Measurements from ENCODE around the gene SLC16A2. TPM values are rescaled to one million over a fixed set of nuclear protein-coding genes. Genes with fewer than 3 reads are reported as not detected.

The SLC16A2 gene
- total and polyA plus RNA-seq, 10 of the 15 experiments (the other 5 are each of a cell fraction or from before 2014, with no cell fraction given), result 0.08 to 0.13 TPM; not detected in 8

DNA sequence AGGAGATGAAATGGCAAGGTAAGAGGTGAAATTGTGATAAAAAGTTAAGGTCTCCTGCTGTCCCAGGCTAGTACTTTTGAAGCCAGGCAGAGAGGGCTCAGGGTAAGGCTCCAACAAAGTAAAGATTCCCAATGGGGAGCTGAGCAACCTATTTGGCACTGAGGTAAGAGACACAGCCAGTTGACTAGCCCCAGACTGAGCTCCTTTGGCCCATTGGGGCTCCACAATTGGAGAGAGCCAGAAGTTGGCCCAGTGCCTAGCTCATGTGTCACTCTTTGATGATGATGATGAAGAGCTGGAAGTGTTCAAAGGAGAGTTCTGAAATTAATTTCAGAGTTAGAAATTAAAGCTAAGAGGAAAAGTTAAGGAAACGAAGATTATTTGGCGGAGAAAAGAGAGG lies 98.6 kb downstream of the SLC16A2 start:
- no peak for FAIRE-seq
- DNase-seq (ENCODE audit: low read depth, low spot score), result no peak
- H3K27me3 ChIP-seq (replicated peaks in 1 of 2; ENCODE audit: control insufficient read depth in 2 of 2, insufficient read depth in 2 of 2, low read length in 1 of 2), result no peaks in the 10 kb centered on the region
- H3K79me2 ChIP-seq (ENCODE audit: control insufficient read depth, insufficient read depth, low read length), result no peaks in the 10 kb centered on the region
- intact Hi-C loops (cut with micrococcal nuclease; ENCODE audit: unreplicated experiment) (no loop called here), in situ Hi-C loops (cut with MboI) (loop anchor here (10.0 kb wide), 1 partner anchor 55 kb away; no protein-coding TSS in a partner anchor)
- WGBS (ENCODE audit: insufficient coverage, insufficient replicate concordance, low lambda C conversion rate, missing lambda C conversion rate), result 65% methylated on average over 2 of the region's 2 CpGs
- POLR2A ChIA-PET, result interaction anchor here (0.7 kb wide), 1 partner anchor 686 kb away, joined by 4 read pairs; no protein-coding TSS in a partner anchor
- H3K9ac ChIP-seq (ENCODE audit: control insufficient read depth, insufficient read depth, low read length), result no peak overlapping the region
- no peak overlapping the region for H3K4me2 ChIP-seq (ENCODE audit: control insufficient read depth, insufficient read depth)
- H3K27ac ChIP-seq (ENCODE audit: control insufficient read depth, insufficient read depth), result no peak overlapping the region
- RAD21 ChIA-PET (ENCODE audit: unreplicated experiment), result no interaction called here
- CTCF ChIA-PET, result interaction anchor here (1.2 kb wide), 1 partner anchor 15 kb away, joined by 3 read pairs; no protein-coding TSS in a partner anchor
- no peak for ATAC-seq
- BruUV-seq (replicated peaks), result no TSS peak
- H3K4me1 ChIP-seq (ENCODE audit: control insufficient read depth, insufficient read depth, low read length), result no peaks in the 10 kb centered on the region
- no peak overlapping the region for H2AFZ ChIP-seq (ENCODE audit: control insufficient read depth, low read depth, low read length)
- SMC1A ChIA-PET (ENCODE audit: uncharacterized antibody, unreplicated experiment), result no interaction called here
- H3K4me3 ChIP-seq, result no peak overlapping the region
- no peaks in the 10 kb centered on the region for H4K20me1 ChIP-seq (ENCODE audit: control insufficient read depth, insufficient read depth)
- TF ChIP-seq POU2F2 (IDR thresholded peaks at IDR 0.05; ENCODE audit: borderline replicate concordance, low read depth, low read length) (no peak), ESRRA (IDR thresholded peaks at IDR 0.05; ENCODE audit: low read length) (no peak), ZSCAN29 (IDR thresholded peaks at IDR 0.05) (no peak), ZBTB33 (IDR thresholded peaks at IDR 0.05) (no peak), BRCA1 (IDR thresholded peaks at IDR 0.05; ENCODE audit: low read depth, low read length) (no peak), TCF3 (IDR thresholded peaks at IDR 0.05; ENCODE audit: borderline replicate concordance, insufficient read depth, low read depth, low read length) (no peak), TARDBP (IDR thresholded peaks at IDR 0.05; ENCODE audit: borderline replicate concordance) (no peak), POLR2AphosphoS2 (IDR thresholded peaks at IDR 0.05; ENCODE audit: low read depth, low read length) (no peak), WRNIP1 (IDR thresholded peaks at IDR 0.05; ENCODE audit: borderline replicate concordance, low read depth, low read length) (no peak), CHD1 (IDR thresholded peaks at IDR 0.05; ENCODE audit: low read depth, low read length) (no peak), CHD4 (IDR thresholded peaks at IDR 0.05) (no peak), SMARCA5 (IDR thresholded peaks at IDR 0.05) (no peak), KDM1A (IDR thresholded peaks at IDR 0.05; ENCODE audit: borderline replicate concordance) (no peak), ZZZ3 (IDR thresholded peaks at IDR 0.05; ENCODE audit: control insufficient read depth, insufficient read length, low read depth) (no peak), JUND (IDR thresholded peaks at IDR 0.05; ENCODE audit: low read depth, low read length) (no peak), MYC (IDR thresholded peaks at IDR 0.05; ENCODE audit: insufficient read depth, insufficient read length, insufficient replicate concordance, low read length, severe bottlenecking) (no peak), BMI1 (IDR thresholded peaks at IDR 0.05; ENCODE audit: borderline replicate concordance) (no peak)
- TF ChIP-seq, protein P1, sequence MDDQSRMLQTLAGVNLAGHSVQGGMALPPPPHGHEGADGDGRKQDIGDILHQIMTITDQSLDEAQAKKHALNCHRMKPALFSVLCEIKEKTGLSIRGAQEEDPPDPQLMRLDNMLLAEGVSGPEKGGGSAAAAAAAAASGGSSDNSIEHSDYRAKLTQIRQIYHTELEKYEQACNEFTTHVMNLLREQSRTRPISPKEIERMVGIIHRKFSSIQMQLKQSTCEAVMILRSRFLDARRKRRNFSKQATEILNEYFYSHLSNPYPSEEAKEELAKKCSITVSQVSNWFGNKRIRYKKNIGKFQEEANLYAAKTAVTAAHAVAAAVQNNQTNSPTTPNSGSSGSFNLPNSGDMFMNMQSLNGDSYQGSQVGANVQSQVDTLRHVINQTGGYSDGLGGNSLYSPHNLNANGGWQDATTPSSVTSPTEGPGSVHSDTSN (IDR thresholded peaks at IDR 0.05; ENCODE audit: insufficient replicate concordance, low read depth, low read length), result no peak
- TF ChIP-seq, protein P2, sequence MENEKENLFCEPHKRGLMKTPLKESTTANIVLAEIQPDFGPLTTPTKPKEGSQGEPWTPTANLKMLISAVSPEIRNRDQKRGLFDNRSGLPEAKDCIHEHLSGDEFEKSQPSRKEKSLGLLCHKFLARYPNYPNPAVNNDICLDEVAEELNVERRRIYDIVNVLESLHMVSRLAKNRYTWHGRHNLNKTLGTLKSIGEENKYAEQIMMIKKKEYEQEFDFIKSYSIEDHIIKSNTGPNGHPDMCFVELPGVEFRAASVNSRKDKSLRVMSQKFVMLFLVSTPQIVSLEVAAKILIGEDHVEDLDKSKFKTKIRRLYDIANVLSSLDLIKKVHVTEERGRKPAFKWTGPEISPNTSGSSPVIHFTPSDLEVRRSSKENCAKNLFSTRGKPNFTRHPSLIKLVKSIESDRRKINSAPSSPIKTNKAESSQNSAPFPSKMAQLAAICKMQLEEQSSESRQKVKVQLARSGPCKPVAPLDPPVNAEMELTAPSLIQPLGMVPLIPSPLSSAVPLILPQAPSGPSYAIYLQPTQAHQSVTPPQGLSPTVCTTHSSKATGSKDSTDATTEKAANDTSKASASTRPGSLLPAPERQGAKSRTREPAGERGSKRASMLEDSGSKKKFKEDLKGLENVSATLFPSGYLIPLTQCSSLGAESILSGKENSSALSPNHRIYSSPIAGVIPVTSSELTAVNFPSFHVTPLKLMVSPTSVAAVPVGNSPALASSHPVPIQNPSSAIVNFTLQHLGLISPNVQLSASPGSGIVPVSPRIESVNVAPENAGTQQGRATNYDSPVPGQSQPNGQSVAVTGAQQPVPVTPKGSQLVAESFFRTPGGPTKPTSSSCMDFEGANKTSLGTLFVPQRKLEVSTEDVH (IDR thresholded peaks at IDR 0.05; ENCODE audit: low read depth, partially characterized antibody), result no peak
- TF ChIP-seq, protein P3, sequence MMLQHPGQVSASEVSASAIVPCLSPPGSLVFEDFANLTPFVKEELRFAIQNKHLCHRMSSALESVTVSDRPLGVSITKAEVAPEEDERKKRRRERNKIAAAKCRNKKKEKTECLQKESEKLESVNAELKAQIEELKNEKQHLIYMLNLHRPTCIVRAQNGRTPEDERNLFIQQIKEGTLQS (IDR thresholded peaks at IDR 0.05; ENCODE audit: borderline replicate concordance, extremely low read depth, low read depth, low read length), result no peak
- no peaks in the 10 kb centered on the region for H3K36me3 ChIP-seq (ENCODE audit: control insufficient read depth in 2 of 2, insufficient read depth in 2 of 2, low read length in 1 of 2)
- H3K9me3 ChIP-seq (replicated peaks; ENCODE audit: control insufficient read depth, insufficient read depth, low read length), result no peaks in the 10 kb centered on the region
